Measurements from ENCODE around the gene KCNT1.

Gene KCNT1

DNA sequence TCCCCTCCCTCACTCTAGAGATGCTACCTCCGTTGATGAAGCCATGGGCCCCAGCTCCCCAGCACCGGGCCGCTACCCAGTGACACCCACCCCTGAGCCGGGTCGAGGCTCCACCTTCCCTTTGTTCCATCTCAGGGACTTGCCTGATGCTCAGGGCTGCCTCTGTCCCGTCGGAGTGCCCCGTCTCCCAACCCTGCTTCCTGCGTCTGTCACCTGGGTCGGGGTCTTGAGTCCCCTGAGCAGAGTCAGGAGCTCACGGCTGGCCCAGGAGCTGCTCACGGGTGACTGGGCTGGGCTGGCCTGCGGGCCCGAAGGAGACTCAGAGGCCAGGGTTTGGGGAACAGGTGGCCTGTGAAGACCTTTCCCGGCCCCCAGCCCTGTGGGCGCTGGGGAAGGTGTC is 85.3 kb downstream of the KCNT1 start:
- no peak for DNase-seq

DNA sequence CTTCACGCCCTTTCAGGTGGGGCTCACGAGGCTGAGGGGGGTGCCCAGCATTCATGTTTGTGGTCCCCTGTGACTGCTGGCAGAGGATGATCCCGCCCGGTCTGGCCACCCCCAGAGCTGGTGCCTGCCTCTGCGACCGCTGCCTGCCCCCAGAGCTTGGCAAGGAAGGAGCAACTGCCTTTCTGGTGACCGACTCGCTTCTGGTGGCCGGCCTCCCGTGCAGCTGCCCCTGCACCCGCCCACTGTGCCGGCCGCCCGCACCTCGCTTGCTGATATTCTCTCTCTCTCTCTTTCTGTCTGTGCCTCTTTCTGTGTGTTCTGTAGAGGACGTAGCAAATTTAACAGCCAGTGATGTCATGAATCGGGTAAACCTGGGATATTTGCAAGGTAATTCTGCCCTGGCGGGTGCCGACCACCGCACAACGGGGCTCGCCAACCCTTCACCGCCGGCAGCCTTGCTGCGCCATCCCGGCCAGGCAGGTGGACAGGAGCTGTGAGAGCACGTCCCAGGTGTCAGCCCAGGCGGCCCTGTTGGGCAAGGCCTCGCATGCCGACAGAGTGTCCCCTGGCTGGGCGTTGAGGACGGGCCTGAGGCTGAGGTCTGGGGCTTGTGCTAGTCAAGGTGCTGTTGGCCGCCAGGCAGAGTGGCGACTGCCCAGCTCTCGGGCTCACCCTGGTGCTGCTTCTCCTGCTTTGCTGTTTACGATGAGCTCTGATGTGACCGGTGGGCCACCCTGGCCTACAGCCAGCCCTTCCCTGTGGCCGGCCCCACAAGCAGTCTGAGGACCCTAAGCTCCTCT is 86.0 kb downstream of the KCNT1 start:
- DNase-seq, result no peak

DNA sequence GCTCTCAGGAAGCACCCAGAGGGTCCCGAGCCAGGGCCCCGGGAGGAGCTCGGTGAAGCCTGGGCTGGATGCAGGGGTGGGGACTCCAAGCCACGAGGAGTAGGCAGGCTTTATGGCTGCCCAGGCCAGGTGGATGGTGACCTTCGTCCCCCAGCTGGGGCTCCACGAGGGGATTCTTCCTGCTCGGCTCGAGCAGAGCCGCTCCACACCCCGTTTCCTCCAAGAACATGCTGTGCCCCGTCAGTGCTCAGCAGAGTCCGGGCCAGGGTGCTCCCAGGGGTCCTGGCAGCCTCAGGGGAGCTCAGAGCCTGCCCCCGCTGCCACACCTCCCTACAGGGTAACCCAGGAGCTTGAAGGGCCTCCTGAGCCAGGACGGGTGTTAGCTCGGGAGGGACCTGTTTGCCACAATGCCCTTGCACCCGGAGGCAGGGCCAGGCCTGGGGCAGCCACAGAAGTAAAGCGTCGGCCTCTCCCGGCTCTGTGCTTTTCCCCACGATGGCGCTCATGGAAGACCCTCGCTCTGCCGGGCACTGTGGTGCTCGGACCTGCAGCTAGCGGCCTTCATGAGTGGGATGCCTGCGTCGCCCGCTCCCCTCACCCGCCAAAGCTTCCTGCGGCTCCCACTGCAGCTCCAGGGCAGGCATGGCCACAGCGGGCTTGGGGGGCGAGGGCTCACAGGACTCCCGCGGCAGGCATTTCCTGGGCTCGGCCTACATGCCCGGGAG is 86.8 kb downstream of the KCNT1 start:
- no peak for DNase-seq

DNA sequence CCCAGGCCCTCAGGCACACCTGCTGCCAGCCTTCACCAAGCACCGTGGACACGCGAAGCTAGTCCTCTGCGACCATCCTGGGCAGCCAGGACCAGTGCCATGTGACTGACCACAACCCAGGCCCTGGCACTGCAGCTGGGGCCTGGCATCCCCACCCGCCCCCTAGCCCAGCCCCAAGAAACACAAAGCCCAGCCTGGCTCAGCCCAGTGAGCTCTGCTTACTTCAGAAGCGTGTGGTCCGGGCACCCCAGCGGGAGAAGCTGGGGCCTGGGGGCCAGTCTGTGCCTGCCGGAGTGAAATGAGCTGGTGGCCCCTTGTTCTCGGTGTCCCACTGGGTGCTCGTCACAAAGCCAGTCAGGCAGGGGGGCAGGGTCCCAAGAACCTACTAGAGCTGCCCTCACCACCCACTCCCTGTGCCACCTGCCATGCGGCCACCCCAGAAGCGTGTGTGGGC is 87.9 kb downstream of the KCNT1 start:
- no peak for DNase-seq

- no peak for DNase-seq
Observed at GRCh38 chr9:135790356-135790755, 88.4 kb downstream of the KCNT1 start.

- DNase-seq, result no peak
Observed at GRCh38 chr9:135790850-135791249, 88.9 kb downstream of the KCNT1 start.

GRCh38 chr9:135791431-135792267 is 89.7 kb downstream of the KCNT1 start:
- peak; percentile 24 to 74 for DNase-seq

- no peak for DNase-seq
Observed at GRCh38 chr9:135792268-135793128, 90.5 kb downstream of the KCNT1 start.

DNA sequence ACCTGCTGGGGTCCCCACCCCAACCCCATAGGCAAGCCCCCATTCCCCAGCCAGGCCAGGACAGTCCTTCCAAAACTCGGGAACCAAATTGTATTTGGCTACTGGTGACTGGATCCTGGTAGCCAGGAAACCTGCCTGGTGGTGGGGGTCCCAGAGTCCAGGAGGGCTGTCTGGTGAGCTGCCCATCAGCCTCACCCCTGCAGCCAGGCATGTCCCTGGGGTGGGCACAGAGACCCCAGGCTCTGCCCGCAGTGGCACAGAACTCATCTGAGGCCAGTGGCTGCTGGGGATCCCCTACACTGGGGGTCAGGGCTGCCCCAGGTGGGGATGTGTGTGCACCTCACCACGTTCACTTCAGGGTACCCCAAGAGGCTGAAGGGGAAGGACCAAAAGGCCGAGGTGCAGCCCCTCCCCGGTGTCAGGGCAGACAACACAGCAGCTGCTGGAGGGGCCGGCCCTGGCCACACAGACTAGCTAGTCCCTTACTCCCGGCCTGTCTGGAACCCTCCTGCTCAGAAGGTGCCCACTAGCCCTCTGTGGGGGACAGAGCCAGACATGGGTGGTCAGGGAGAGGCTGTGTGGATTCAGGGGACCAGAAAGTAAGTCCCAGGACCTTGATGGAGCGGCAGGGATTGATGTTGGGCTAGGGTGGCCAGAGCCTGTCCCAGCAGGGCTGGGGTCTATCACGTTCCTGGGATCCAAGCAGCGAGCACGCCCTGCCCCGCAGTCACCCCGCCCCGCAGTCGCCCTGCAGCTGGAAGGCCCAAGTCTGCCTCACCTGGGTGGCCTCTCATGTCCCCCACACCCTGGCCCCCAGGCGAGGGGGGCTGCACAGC is 91.5 kb downstream of the KCNT1 start:
- DNase-seq, result no peak

- DNase-seq, result no peak
Observed at GRCh38 chr9:135794057-135794335, 92.0 kb downstream of the KCNT1 start.

GRCh38 chr9:135794361-135794885 is 92.4 kb downstream of the KCNT1 start:
- no peak for DNase-seq

DNA sequence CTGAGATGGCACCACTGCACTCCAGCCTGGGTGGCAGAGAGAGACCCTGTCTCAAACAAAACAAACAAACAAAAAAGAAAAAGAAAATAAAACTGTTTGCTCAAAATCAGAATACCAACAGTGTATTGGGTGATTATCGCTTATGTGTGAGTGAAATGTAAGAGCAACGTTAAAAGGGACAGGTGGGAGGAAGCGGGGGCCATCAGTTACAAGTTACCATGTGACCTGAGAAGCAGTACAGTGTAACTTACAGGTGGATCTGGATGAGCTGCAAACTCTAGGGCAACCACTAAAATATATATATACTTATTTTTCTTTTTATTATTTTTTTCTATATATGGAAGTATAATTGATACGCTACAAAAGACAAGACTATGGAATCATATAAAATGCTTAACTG is 93.4 kb downstream of the KCNT1 start:
- no peak for DNase-seq

GRCh38 chr9:135796784-135797485 is 95.0 kb downstream of the KCNT1 start:
- DNase-seq, result no peak

DNA sequence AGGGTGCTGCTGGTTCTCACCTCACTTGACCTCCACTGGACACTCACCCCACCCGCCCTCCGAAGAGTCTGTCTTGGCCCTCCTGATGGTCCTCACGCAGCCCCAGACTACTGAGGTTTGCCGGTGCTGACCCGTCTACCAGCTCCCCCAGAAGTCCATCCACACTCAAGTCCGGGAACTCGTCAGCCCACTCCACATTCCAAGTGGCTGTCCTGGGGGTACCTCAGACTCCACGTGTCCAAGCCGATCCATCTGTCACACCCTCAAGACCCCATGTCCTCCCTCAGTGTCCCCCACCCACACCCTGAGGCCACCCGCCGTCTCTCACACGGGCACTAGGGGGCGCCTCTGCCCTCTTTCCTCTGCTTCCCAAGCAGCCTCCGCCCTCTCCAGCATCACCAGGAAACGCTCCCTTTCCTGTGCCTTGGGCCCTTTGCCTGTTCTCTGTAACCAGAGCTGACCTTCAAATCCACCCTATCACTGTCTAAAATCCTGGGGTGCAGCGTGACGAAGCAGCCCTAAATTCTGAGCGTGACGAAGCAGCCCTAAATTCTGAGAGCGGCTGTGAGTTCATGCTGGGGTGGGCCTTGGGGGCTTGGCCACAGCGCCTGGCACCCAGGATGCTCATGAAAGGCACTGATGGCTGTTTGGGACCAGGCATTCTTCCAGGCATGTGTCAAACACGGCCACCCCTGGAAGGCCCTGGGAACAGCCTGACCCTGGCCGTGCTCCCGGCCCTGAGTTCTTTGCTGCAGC is 95.7 kb downstream of the KCNT1 start:
- DNase-seq, result peak; percentile 25 to 51

DNA sequence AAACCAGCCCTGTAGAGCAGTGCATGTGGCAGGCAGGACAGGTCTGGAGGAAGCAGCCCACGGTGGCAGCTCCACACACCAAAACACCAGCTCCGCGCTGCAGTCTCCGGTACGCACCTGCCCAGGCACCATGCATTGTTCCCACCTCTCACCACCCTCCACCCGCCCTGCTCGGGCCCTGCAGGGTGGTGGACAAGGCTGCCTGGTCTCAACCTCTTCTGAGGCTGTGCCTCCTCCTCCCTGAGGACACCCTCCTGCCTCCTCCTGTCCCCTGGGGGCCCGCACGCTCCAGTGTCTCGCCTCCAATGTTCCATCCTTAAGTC is 96.2 kb downstream of the KCNT1 start:
- no peak for DNase-seq

- DNase-seq, result no peak
Observed at GRCh38 chr9:135799261-135799660, 97.3 kb downstream of the KCNT1 start.

- DNase-seq, result no peak
Observed at GRCh38 chr9:135801070-135801469, 99.1 kb downstream of the KCNT1 start.

DNA sequence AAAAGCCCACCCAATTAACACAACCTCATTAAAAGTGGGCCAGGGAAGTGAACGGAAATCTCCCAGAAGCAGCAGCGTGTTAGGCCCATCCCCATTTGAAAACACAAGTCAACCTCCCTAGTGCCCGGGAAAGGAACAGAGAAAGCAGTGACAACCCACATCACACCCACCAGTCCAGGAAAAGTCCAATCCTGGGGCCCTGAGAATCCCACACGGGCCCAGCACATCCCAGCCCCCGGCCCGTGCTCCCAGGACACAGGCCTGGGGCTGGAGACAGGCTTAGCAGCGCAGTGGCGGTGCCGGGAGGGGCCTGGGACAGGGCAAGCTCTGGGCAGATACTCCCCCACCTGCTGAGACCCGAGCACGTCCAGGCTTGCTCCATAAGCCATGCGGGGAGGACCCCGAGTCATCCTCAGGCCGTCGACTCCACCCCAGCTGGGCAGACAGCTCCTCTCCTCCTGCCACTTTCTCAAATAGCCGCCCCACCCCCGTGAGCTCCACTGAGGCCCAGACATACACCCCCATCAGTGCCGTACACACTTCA is 101.0 kb downstream of the KCNT1 start:
- no peak for DNase-seq

DNA sequence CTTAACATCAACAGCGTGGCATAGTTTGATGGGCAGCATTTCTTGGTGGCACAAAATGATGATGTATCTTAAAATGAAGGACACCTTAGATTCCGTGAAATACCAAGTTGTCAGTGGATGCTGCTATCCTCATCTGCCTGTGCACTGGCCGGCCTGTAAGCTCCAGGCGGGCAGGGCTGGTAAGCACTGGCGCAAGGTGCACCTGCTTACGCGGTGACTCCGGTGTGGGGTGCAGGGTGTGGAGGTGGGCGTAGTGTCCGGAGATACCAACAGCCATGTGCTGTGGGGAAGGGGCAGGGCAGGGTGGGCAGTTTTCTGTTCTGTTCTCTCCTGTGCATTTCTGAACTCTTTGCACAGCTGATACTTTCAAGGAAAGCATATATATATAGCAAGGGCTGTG is 101.5 kb downstream of the KCNT1 start:
- DNase-seq, result no peak
